ENCODE data around the gene RBM34. TPM values are rescaled to one million over a fixed set of nuclear protein-coding genes. Genes with fewer than 3 reads are reported as not detected.

The RBM34 gene
- total RNA-seq, 4 donors from 2014 or later: 42.3 to 65.2 (median 55.3) TPM

GRCh38 chr1:235124665-235125064 lies 36.4 kb downstream of the RBM34 start:
- 40 to 52% methylated on average over 1 of the region's 1 CpG for WGBS, 2 donors (ENCODE audit: low coverage in 1 of 2)
- H3K4me1 ChIP-seq: peaks cover 0 to 66% (median 11%) of the 10 kb centered on the region in 3 donors

DNA sequence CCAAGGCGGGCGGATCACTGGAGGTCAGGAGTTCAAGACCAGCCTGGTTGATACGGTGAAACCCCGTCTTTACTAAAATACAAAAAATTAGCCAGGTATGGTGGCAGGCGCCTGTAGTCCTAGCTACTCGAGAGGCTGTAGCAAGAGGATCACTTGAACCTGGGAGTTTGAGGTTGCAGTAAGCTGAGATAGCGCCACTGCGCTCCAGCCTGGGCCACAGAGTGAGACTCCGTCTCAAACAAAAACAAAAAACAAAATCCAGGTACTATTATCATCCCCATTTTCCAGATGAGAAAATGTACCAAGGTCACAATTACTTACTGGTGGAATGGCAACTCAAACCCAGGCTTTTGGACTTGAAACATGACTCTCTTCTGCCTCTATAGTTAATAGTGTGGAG lies 36.9 kb downstream of the RBM34 start:
- no peak for TF ChIP-seq POLR2AphosphoS5 (IDR thresholded peaks at IDR 0.05)
- TF ChIP-seq, protein P1, sequence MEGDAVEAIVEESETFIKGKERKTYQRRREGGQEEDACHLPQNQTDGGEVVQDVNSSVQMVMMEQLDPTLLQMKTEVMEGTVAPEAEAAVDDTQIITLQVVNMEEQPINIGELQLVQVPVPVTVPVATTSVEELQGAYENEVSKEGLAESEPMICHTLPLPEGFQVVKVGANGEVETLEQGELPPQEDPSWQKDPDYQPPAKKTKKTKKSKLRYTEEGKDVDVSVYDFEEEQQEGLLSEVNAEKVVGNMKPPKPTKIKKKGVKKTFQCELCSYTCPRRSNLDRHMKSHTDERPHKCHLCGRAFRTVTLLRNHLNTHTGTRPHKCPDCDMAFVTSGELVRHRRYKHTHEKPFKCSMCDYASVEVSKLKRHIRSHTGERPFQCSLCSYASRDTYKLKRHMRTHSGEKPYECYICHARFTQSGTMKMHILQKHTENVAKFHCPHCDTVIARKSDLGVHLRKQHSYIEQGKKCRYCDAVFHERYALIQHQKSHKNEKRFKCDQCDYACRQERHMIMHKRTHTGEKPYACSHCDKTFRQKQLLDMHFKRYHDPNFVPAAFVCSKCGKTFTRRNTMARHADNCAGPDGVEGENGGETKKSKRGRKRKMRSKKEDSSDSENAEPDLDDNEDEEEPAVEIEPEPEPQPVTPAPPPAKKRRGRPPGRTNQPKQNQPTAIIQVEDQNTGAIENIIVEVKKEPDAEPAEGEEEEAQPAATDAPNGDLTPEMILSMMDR (IDR thresholded peaks at IDR 0.05): no peak
- TF ChIP-seq POLR2A (IDR thresholded peaks at IDR 0.05): no peak
- no peak for TF ChIP-seq EP300 (IDR thresholded peaks at IDR 0.05)
- H3K27me3 ChIP-seq: no peaks in the 10 kb centered on the region
- no peak overlapping the region for H3K27ac ChIP-seq
- ATAC-seq: no peak
- 91 to 95% methylated on average over 7 to 8 of the region's 9 CpGs for WGBS, 2 donors (ENCODE audit: low coverage in 1 of 2)
- H3K4me1 ChIP-seq: peaks cover 0 to 61% (median 11%) of the 10 kb centered on the region in 3 donors
- H3K4me3 ChIP-seq: no peak overlapping the region
- H3K9me3 ChIP-seq: no peaks in the 10 kb centered on the region
- peaks cover 0 to 46% of the 10 kb centered on the region in 2 donors for H3K36me3 ChIP-seq

More at GRCh38 chr1:235124665-235125064, 36.4 kb downstream of the RBM34 start:
- Histone ChIP-seq H3K9me3 (no peaks in the 10 kb centered on the region), H3K27ac (no peak overlapping the region), H3K36me3 (peaks cover 0 to 41% of the 10 kb centered on the region in 2 donors), H3K27me3 (no peaks in the 10 kb centered on the region), H3K4me3 (no peak overlapping the region)
- TF ChIP-seq, protein P1 (IDR thresholded peaks at IDR 0.05): no peak
- TF ChIP-seq EP300 (IDR thresholded peaks at IDR 0.05): no peak
- no peak for TF ChIP-seq POLR2AphosphoS5 (IDR thresholded peaks at IDR 0.05)
- TF ChIP-seq POLR2A (IDR thresholded peaks at IDR 0.05): no peak
- ATAC-seq: no peak

- Histone ChIP-seq H3K36me3 (peaks cover 0 to 64% of the 10 kb centered on the region in 2 donors), H3K27me3 (no peaks in the 10 kb centered on the region), H3K4me1 (peaks cover 0 to 56% (median 11%) of the 10 kb centered on the region in 3 donors), H3K27ac (no peak overlapping the region), H3K9me3 (no peaks in the 10 kb centered on the region), H3K4me3 (no peak overlapping the region)
- ATAC-seq: no peak
- TF ChIP-seq POLR2AphosphoS5 (IDR thresholded peaks at IDR 0.05) (no peak), EP300 (IDR thresholded peaks at IDR 0.05) (no peak), POLR2A (IDR thresholded peaks at IDR 0.05) (no peak)
- TF ChIP-seq, protein P1 (IDR thresholded peaks at IDR 0.05): no peak
- WGBS, 2 donors (ENCODE audit: low coverage in 1 of 2): 38% methylated on average over 1 of the region's 1 CpG; no CpG with 5 or more reads in 1 of the 2 donors
These were observed 38.7 kb downstream of the RBM34 start for GRCh38 chr1:235122348-235122747.

DNA sequence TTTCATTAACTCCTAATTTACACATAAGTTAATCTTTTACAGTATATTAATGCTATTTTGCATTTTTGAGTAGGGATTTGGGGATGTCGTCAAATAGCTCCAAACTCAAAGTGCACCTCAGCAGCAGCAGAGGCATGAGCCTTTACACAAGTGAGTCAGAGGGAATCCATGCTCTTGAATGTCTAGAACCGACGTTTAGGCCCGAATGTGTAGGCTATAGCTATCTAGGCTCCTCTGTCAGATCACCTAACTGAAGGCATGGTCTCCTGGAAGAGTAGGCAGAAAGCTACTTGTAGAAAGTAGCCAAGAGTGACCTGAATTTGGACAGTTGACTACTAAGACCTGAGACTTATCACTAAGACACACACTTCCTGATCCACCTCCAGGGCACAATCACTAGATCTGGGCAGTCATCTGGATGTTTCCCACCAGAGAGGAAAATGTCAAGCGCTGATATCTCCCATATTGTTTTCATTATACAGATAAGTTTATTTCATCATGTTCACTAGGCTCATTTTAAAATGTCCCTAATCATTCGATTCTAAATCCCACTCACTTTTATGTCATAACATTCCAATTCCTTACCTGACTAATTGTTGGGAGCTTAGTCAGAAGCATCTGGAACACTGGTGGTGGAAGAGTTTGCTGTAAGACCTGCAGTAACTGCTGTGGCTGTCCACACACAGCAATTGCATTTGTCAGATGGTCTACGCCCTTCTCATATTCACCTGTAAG lies 47.7 kb downstream of the RBM34 start:
- no peak overlapping the region for H3K4me3 ChIP-seq
- H3K27ac ChIP-seq: no peak overlapping the region
- peaks cover 6 to 95% of the 10 kb centered on the region in 2 donors for H3K36me3 ChIP-seq
- H3K27me3 ChIP-seq: no peaks in the 10 kb centered on the region
- TF ChIP-seq EP300 (IDR thresholded peaks at IDR 0.05) (no peak), POLR2AphosphoS5 (IDR thresholded peaks at IDR 0.05) (no peak), POLR2A (IDR thresholded peaks at IDR 0.05) (no peak)
- TF ChIP-seq, protein P1 (IDR thresholded peaks at IDR 0.05): no peak
- H3K9me3 ChIP-seq: no peaks in the 10 kb centered on the region
- no peak for ATAC-seq
- WGBS, 2 donors (ENCODE audit: low coverage in 1 of 2): 80 to 81% methylated on average over 5 to 6 of the region's 7 CpGs
- H3K4me1 ChIP-seq: peaks cover 0 to 10% (median 0%) of the 10 kb centered on the region in 3 donors

Data from gastroesophageal sphincter (tissue), 4 donors.